ENCODE data around the gene CEND1. TPM values are rescaled to one million over a fixed set of nuclear protein-coding genes. Genes with fewer than 3 reads are reported as not detected.

CEND1 gene
- total and polyA plus RNA-seq, 2 of the 4 experiments (the other 2 are of a cell fraction) = 0.90 to 4.0 TPM

DNA sequence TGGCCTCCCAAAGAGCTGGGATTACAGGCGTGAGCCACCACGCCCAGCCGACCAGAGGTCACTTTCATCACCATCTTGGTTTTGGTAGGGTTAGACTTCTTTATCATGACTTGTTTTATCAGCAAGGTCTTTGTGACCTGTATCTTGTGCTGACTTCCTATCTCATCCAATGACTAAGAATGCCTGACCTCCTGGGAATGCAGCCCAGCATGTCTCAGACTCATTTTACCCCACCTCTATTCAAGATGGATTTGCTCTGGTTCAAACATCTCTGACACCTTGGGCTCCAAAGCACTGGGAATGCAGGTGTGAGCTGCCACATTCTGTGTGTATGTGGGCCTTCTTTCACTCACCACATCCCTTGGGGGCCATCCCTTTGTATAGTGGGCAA is 47.7 kb downstream of the CEND1 start:
- no peak overlapping the region for H4K8ac ChIP-seq (ENCODE audit: low read depth in 2 of 2, low read length in 2 of 2)
- H4K5ac ChIP-seq (ENCODE audit: low read depth, low read length) = no peak overlapping the region
- ChIA-PET POLR2A (ENCODE audit: unreplicated experiment) (no interaction called here), CTCF (no interaction called here)
- TF ChIP-seq, protein P1, sequence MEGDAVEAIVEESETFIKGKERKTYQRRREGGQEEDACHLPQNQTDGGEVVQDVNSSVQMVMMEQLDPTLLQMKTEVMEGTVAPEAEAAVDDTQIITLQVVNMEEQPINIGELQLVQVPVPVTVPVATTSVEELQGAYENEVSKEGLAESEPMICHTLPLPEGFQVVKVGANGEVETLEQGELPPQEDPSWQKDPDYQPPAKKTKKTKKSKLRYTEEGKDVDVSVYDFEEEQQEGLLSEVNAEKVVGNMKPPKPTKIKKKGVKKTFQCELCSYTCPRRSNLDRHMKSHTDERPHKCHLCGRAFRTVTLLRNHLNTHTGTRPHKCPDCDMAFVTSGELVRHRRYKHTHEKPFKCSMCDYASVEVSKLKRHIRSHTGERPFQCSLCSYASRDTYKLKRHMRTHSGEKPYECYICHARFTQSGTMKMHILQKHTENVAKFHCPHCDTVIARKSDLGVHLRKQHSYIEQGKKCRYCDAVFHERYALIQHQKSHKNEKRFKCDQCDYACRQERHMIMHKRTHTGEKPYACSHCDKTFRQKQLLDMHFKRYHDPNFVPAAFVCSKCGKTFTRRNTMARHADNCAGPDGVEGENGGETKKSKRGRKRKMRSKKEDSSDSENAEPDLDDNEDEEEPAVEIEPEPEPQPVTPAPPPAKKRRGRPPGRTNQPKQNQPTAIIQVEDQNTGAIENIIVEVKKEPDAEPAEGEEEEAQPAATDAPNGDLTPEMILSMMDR (conservative IDR thresholded peaks at IDR 0.05; ENCODE audit: low read depth, low read length) = no peak
- TF ChIP-seq RFX5 (IDR thresholded peaks at IDR 0.05; ENCODE audit: low read depth, low read length) (no peak), MAZ (IDR thresholded peaks at IDR 0.05; ENCODE audit: borderline replicate concordance, low read depth, low read length) (no peak), CEBPB (IDR thresholded peaks at IDR 0.05; ENCODE audit: low read depth, low read length) (no peak), BHLHE40 (IDR thresholded peaks at IDR 0.05; ENCODE audit: low read depth, low read length) (no peak), MXI1 (IDR thresholded peaks at IDR 0.05; ENCODE audit: borderline replicate concordance, low read depth, low read length) (no peak), FOS (IDR thresholded peaks at IDR 0.05; ENCODE audit: low read depth, low read length) (no peak), POLR2A (IDR thresholded peaks at IDR 0.05; ENCODE audit: low read depth, low read length) (no peak), RCOR1 (IDR thresholded peaks at IDR 0.05; ENCODE audit: insufficient replicate concordance, low read length) (no peak), RAD21 (IDR thresholded peaks at IDR 0.05; ENCODE audit: low read length) (no peak), NFE2L2 (IDR thresholded peaks at IDR 0.05; ENCODE audit: low read depth, low read length) (no peak), CHD1 (IDR thresholded peaks at IDR 0.05; ENCODE audit: low read depth, low read length) (no peak), MAFK (IDR thresholded peaks at IDR 0.05; ENCODE audit: low read depth, low read length) (no peak), SMC3 (IDR thresholded peaks at IDR 0.05; ENCODE audit: low read depth, low read length) (no peak)
- TF ChIP-seq, protein P2, sequence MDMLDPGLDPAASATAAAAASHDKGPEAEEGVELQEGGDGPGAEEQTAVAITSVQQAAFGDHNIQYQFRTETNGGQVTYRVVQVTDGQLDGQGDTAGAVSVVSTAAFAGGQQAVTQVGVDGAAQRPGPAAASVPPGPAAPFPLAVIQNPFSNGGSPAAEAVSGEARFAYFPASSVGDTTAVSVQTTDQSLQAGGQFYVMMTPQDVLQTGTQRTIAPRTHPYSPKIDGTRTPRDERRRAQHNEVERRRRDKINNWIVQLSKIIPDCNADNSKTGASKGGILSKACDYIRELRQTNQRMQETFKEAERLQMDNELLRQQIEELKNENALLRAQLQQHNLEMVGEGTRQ (IDR thresholded peaks at IDR 0.05; ENCODE audit: low read depth, low read length) = no peak
- TF ChIP-seq, protein P3, sequence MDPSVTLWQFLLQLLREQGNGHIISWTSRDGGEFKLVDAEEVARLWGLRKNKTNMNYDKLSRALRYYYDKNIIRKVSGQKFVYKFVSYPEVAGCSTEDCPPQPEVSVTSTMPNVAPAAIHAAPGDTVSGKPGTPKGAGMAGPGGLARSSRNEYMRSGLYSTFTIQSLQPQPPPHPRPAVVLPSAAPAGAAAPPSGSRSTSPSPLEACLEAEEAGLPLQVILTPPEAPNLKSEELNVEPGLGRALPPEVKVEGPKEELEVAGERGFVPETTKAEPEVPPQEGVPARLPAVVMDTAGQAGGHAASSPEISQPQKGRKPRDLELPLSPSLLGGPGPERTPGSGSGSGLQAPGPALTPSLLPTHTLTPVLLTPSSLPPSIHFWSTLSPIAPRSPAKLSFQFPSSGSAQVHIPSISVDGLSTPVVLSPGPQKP (IDR thresholded peaks at IDR 0.05; ENCODE audit: borderline replicate concordance, low read depth, low read length) = no peak
- 0 out of 4 replicates have a peak, but pooled peaks cover 0 to 6% of the 10 kb centered on the region in 2 experiments for H3K79me1 ChIP-seq (ENCODE audit: low read depth in 1 of 2, low read length in 2 of 2)
- no peaks in the 10 kb centered on the region for H4K20me1 ChIP-seq (ENCODE audit: insufficient read depth, low read length)
- ATAC-seq (ENCODE audit: low read depth) (no peak), DNase-seq (no peak)
- H3K4me3 ChIP-seq (ENCODE audit: insufficient read depth, low read depth, low read length) = no peak overlapping the region
- H3K4ac ChIP-seq (ENCODE audit: low read depth, low read length) = no peak overlapping the region
- H2AK9ac ChIP-seq (replicated peaks; ENCODE audit: low read depth, low read length, poor library complexity) = no peak overlapping the region
- H2AK5ac ChIP-seq (ENCODE audit: low read depth, low read length) = no peak overlapping the region
- dilution Hi-C loops (cut with HindIII; ENCODE audit: low sequenced_read_pairs, unreplicated experiment) (no loop called here), intact Hi-C loops (cut with micrococcal nuclease) (no loop called here), in situ Hi-C loops (cut with MboI; ENCODE audit: low sequenced_read_pairs) (no loop called here)
- peaks cover 6% of the 10 kb centered on the region; the same call in 1 of the 2 replicates for H3K9me1 ChIP-seq (ENCODE audit: insufficient read depth, low read length)
- no peak overlapping the region for H2BK15ac ChIP-seq (ENCODE audit: low read depth, low read length)
- peak overlapping the region; percentile 7 for H2AFZ ChIP-seq (replicated peaks; ENCODE audit: low read length, poor library complexity)
- no peak overlapping the region for H4K91ac ChIP-seq (ENCODE audit: insufficient read depth, low read depth, low read length)
- H2BK20ac ChIP-seq (ENCODE audit: low read depth, low read length) = no peak overlapping the region
- H2BK5ac ChIP-seq (ENCODE audit: low read depth, low read length, poor library complexity, severe bottlenecking) = no peak overlapping the region
- H3K27me3 ChIP-seq (ENCODE audit: control insufficient read depth, insufficient read depth, low read length) = peaks cover 7% of the 10 kb centered on the region; the same call in 1 of the 2 replicates
- 0 out of 2 replicates have a peak, but pooled peaks cover 1% of the 10 kb centered on the region for H3K4me1 ChIP-seq (ENCODE audit: control insufficient read depth, insufficient read depth, low read length)
- no CpG with 5 or more reads among the region's 3 CpGs for WGBS, 2 experiments (ENCODE audit: extremely low coverage in 2 of 2, insufficient read length in 1 of 2)
- H3K27ac ChIP-seq (ENCODE audit: insufficient read depth, low read length) = no peak overlapping the region
- H3K18ac ChIP-seq (ENCODE audit: low read depth, low read length) = no peak overlapping the region
- no peak overlapping the region for H3K4me2 ChIP-seq (ENCODE audit: low read depth, low read length)
- H3K56ac ChIP-seq (ENCODE audit: extremely low read depth, insufficient read depth, low read length) = no peak overlapping the region
- no peaks in the 10 kb centered on the region for H3K9me3 ChIP-seq (ENCODE audit: control insufficient read depth, insufficient read depth, low read length)
- no peak overlapping the region for H3K23ac ChIP-seq (ENCODE audit: low read depth, low read length)
- no peak overlapping the region for H2BK120ac ChIP-seq (ENCODE audit: low read depth, low read length)
- no peaks in the 10 kb centered on the region for H3K36me3 ChIP-seq (ENCODE audit: control insufficient read depth, insufficient read depth, low read length)
- H3K9ac ChIP-seq (ENCODE audit: low read depth, low read length) = no peak overlapping the region
- no TSS peak for BruUV-seq (replicated peaks)
- H3K14ac ChIP-seq (replicated peaks; ENCODE audit: low read depth, low read length) = no peak overlapping the region

Measured in IMR-90 (cell line).